B cell (primary cell): Measurements from ENCODE around the gene SIPA1L2. TPM values are rescaled to one million over a fixed set of nuclear protein-coding genes. Genes with fewer than 3 reads are reported as not detected.

Source experiments
- ATAC-seq: fragments of 200-7000 bp; cut with Tn5 transposase; one replicate; pipeline ENCODE4 v1.10.0; 2021; ENCODE audit warnings: low read depth, mild to moderate bottlenecking, moderate number of reproducible peaks, moderate library complexity
- CTCF ChIA-PET: fragments of 350-600 bp; sonication (Branson Sonifier 250); formaldehyde crosslinking; loops from one replicate; lab custom pipeline; 2021; ENCODE audit warnings: antibody characterized with exemption, inconsistent platforms; lab: Charles Lee
- POLR2A ChIA-PET: fragments of 350-600 bp; sonication (Branson Sonifier 250); formaldehyde crosslinking; loops from one replicate; lab custom pipeline; 2021; ENCODE audit warnings: antibody characterized with exemption; lab: Charles Lee
- DNase-seq: peaks from one replicate; pipeline ENCODE4 v3.0.0; 2013
- H2AFZ ChIP-seq: 2 replicates; pipeline ENCODE4 v1.6.1; 2012; ENCODE audit warnings: mild to moderate bottlenecking, low read depth, low read length; ENCODE audit not compliant: insufficient read depth, poor library complexity, severe bottlenecking
- H3K27ac ChIP-seq, 2 donors: 1 replicate in 1 of 2; 2 replicates in 1 of 2; pipeline ENCODE4 v1.5.1; 2012 to 2013; ENCODE audit warnings: low read length in 2 of 2, mild to moderate bottlenecking in 2 of 2, moderate library complexity in 1 of 2
- H3K27me3 ChIP-seq, 4 experiments: fragments of 200-600 bp in 1 of 4; sonication (generic) in 1 of 4; replicated peaks in 1 of 4; 1 replicate in 2 of 4; 2 replicates in 2 of 4; pipeline versions ENCODE4 v1.6.1 to v1.7.0; 2013 to 2016; ENCODE audit warnings: low read length in 3 of 4, mild to moderate bottlenecking in 2 of 4, mixed read lengths in 1 of 4, moderate library complexity in 1 of 4; ENCODE audit not compliant: insufficient read depth in 4 of 4, control insufficient read depth in 3 of 4; ENCODE audit errors: control extremely low read depth in 1 of 4
- H3K36me3 ChIP-seq, 2 experiments: replicated peaks in 1 of 2; 1 replicate in 1 of 2; 2 replicates in 1 of 2; pipeline versions ENCODE4 v1.6.1 to v1.7.1; 2013; ENCODE audit warnings: low read length in 1 of 2; ENCODE audit not compliant: insufficient read depth in 2 of 2, control insufficient read depth in 1 of 2; ENCODE audit errors: control extremely low read depth in 1 of 2, extremely low read depth in 1 of 2
- H3K4me1 ChIP-seq, 2 donors: fragments of 200-600 bp in 1 of 2; sonication (generic) in 1 of 2; 1 replicate in 1 of 2; 2 replicates in 1 of 2; pipeline versions ENCODE4 v1.5.1 to v1.6.1; 2013 to 2017; ENCODE audit warnings: low read length in 2 of 2; ENCODE audit not compliant: control insufficient read depth in 2 of 2, insufficient read depth in 2 of 2
- H3K4me2 ChIP-seq: replicated peaks from 2 replicates; pipeline ENCODE3; 2012; ENCODE audit warnings: mild to moderate bottlenecking, low read depth, low read length; ENCODE audit not compliant: poor library complexity, severe bottlenecking
- H3K4me3 ChIP-seq, 5 experiments: fragments of 200-600 bp in 1 of 5; sonication (generic) in 1 of 5; 1 replicate in 3 of 5; 2 replicates in 2 of 5; pipeline versions ENCODE4 v1.5.1 to v1.7.0; 2011 to 2016; ENCODE audit warnings: low read length in 4 of 5, mild to moderate bottlenecking in 4 of 5, low read depth in 2 of 5, control low read depth in 1 of 5, moderate library complexity in 1 of 5; ENCODE audit not compliant: insufficient read depth in 1 of 5; ENCODE audit errors: control extremely low read depth in 1 of 5, extremely low read depth in 1 of 5
- H3K79me2 ChIP-seq: fragments of 200-600 bp; sonication (generic); one replicate; pipeline ENCODE4 v1.6.0; 2016; ENCODE audit warnings: low read length; ENCODE audit not compliant: control insufficient read depth, insufficient read depth
- H3K9ac ChIP-seq: fragments of 200-600 bp; sonication (generic); 2 replicates; pipeline ENCODE4 v1.6.1; 2017; ENCODE audit warnings: mild to moderate bottlenecking, low read length, moderate library complexity
- H3K9me3 ChIP-seq, 3 donors: one replicate each; pipeline versions ENCODE4 v1.6.1 to v1.7.1; 2013; ENCODE audit warnings: low read length in 2 of 3; ENCODE audit not compliant: control insufficient read depth in 2 of 3, insufficient read depth in 1 of 3; ENCODE audit errors: control extremely low read depth in 1 of 3
- H4K20me1 ChIP-seq: 2 replicates; pipeline ENCODE4 v1.6.0; 2012; ENCODE audit warnings: mild to moderate bottlenecking, low read length; ENCODE audit not compliant: insufficient read depth, control insufficient read depth, poor library complexity, severe bottlenecking
- H3K27ac Mint-ChIP-seq: one replicate; pipeline ENCODE4 v1.8.0; 2021; ENCODE audit warnings: mixed read lengths
- H3K27me3 Mint-ChIP-seq: one replicate; pipeline ENCODE4 v1.8.0; 2021; ENCODE audit warnings: mixed read lengths
- H3K4me1 Mint-ChIP-seq: one replicate; pipeline ENCODE4 v1.8.0; 2021; ENCODE audit warnings: mixed read lengths
- H3K4me3 Mint-ChIP-seq: one replicate; pipeline ENCODE4 v1.8.0; 2021; ENCODE audit warnings: mixed read lengths
- H3K9me3 Mint-ChIP-seq: one replicate; pipeline ENCODE4 v1.8.0; 2022; ENCODE audit warnings: mixed read lengths; ENCODE audit not compliant: insufficient read depth
- EZH2 ChIP-seq: IDR thresholded peaks from 2 replicates; pipeline ENCODE4 v1.6.1; 2012; ENCODE audit warnings: borderline replicate concordance, low read depth, mild to moderate bottlenecking, moderate library complexity, low read length; ENCODE audit not compliant: insufficient read depth, poor library complexity, severe bottlenecking
- WGBS: methylation state at CpG from one replicate; pipeline ENCODE4 v1.1.5; 2013; ENCODE audit warnings: missing lambda C conversion rate; ENCODE audit not compliant: insufficient coverage; 5-methylcytosine and 5-hydroxymethylcytosine counted together
- intact Hi-C: fragments of 100-400 bp; cut with micrococcal nuclease; formaldehyde crosslinking; loops from one replicate; pipeline ENCODE4 v1.10.0; 2022
- polyA plus RNA-seq: library from polyadenylated mRNA; depleted of rRNA; stranded (reverse); fragments of >200 nt; gene quantifications from 2 replicates; pipeline ENCODE4 v1.2.3, GENCODE V29; 2012
- total RNA-seq, 2 donors: library from RNA; stranded (reverse); fragments of 120-200 nt in 1 of 2; gene quantifications; 1 replicate in 1 of 2; 2 replicates in 1 of 2; pipeline versions ENCODE4 v1.2.3 to v1.2.4, GENCODE V29; 2013 to 2022
- TF ChIP-seq, protein P1 (sequence below): fragments of 200-600 bp; IDR thresholded peaks from one replicate; pipeline ENCODE4 v1.8.0; 2022; ENCODE audit warnings: antibody characterized with exemption, mild to moderate bottlenecking

SIPA1L2 gene
- total and polyA plus RNA-seq, 2 donors (not counting 1 experiment from before 2014, with no cell fraction given), result 0.07 TPM

DNA sequence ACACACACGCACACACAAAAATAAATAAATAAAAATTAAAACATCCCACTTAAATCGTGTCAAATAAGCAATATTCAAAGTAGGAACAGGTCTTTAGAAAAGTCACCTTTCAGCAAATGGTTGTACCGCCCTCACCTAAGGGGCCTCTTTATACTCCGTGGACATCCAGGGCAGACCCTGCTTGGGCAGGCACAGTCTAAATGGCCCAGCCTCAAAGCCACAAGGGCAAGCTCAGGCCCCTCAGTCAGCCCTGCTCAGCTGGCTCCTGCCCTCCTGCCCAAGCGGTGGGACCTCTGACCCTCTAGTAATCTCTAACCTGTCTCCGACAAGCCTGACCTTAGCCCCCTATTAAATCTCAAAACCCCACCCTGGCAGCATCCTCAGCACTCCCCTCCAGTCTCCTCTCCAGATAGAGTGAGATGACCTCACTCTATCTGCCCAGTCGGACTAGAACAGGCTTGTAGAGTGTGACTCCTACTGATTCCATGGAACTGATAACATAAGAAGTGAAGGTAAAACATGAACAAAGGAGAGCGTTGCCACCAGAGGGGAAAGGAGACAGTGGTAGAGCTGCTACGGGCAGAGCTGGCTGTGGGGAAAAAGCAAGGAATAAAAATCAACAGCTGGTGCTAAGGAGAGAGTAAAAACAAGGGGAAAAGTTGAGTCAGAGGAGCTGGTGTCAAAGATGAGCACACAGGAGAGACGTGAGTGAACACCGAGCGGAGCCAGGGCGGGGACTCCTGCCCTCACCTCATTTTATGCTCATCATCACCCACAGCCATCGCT lies 36.0 kb downstream of the SIPA1L2 start:
- Mint-ChIP-seq H3K27ac (no peak overlapping the region), H3K9me3 (no peaks in the 10 kb centered on the region), H3K4me1 (peaks cover 31% of the 10 kb centered on the region), H3K4me3 (no peak overlapping the region), H3K27me3 (no peaks in the 10 kb centered on the region)
- 82% methylated on average over 7 of the region's 14 CpGs for whole genome bisulfite sequencing
- no peak overlapping the region for H3K27ac ChIP-seq
- no peaks in the 10 kb centered on the region for H3K27me3 ChIP-seq
- no peaks in the 10 kb centered on the region for H4K20me1 ChIP-seq
- DNase-seq (no peak), ATAC-seq (no peak)
- no peak for TF ChIP-seq EZH2
- TF ChIP-seq, protein P1, sequence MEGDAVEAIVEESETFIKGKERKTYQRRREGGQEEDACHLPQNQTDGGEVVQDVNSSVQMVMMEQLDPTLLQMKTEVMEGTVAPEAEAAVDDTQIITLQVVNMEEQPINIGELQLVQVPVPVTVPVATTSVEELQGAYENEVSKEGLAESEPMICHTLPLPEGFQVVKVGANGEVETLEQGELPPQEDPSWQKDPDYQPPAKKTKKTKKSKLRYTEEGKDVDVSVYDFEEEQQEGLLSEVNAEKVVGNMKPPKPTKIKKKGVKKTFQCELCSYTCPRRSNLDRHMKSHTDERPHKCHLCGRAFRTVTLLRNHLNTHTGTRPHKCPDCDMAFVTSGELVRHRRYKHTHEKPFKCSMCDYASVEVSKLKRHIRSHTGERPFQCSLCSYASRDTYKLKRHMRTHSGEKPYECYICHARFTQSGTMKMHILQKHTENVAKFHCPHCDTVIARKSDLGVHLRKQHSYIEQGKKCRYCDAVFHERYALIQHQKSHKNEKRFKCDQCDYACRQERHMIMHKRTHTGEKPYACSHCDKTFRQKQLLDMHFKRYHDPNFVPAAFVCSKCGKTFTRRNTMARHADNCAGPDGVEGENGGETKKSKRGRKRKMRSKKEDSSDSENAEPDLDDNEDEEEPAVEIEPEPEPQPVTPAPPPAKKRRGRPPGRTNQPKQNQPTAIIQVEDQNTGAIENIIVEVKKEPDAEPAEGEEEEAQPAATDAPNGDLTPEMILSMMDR, result no peak
- H3K4me1 ChIP-seq, result peaks cover 30 to 46% of the 10 kb centered on the region in 2 donors
- peaks cover 0 to 7% (median 0%) of the 10 kb centered on the region in 3 donors for H3K9me3 ChIP-seq
- no peaks in the 10 kb centered on the region for H3K36me3 ChIP-seq
- ChIA-PET POLR2A (no interaction called here), CTCF (interaction anchor here (1.3 kb wide), 1 partner anchor 11 kb away, joined by 4 read pairs; no protein-coding TSS in a partner anchor)
- no peak overlapping the region for H3K9ac ChIP-seq
- no peak overlapping the region for H2AFZ ChIP-seq
- no peak overlapping the region for H3K4me3 ChIP-seq
- no peaks in the 10 kb centered on the region for H3K79me2 ChIP-seq
- intact Hi-C loops, result no loop called here
- H3K4me2 ChIP-seq, result no peak overlapping the region

- POLR2A ChIA-PET, result no interaction called here
- no peak for DNase-seq
- Histone ChIP-seq H3K4me1 (peaks cover 23 to 31% of the 10 kb centered on the region in 2 donors), H3K79me2 (no peaks in the 10 kb centered on the region), H4K20me1 (no peaks in the 10 kb centered on the region), H3K9me3 (peaks cover 0 to 4% (median 0%) of the 10 kb centered on the region in 3 donors), H3K9ac (no peak overlapping the region), H3K27ac (no peak overlapping the region), H3K4me3 (no peak overlapping the region), H3K27me3 (no peaks in the 10 kb centered on the region), H2AFZ (no peak overlapping the region), H3K4me2 (no peak overlapping the region), H3K36me3 (no peaks in the 10 kb centered on the region)
- 50% methylated on average over 1 of the region's 3 CpGs for WGBS
- no peaks in the 10 kb centered on the region for H3K27me3 Mint-ChIP-seq
- H3K9me3 Mint-ChIP-seq, result no peaks in the 10 kb centered on the region
- peaks cover 23% of the 10 kb centered on the region for H3K4me1 Mint-ChIP-seq
- no peak for ATAC-seq
- H3K4me3 Mint-ChIP-seq, result no peak overlapping the region
- TF ChIP-seq, protein P1, result no peak
- no peak for TF ChIP-seq EZH2
- CTCF ChIA-PET, result no interaction called here
- intact Hi-C loops, result no loop called here
- H3K27ac Mint-ChIP-seq, result no peak overlapping the region
These were observed 38.6 kb downstream of the SIPA1L2 start for GRCh38 chr1:232591344-232591743.
